Activated T-cell treated with anti-CD3 and anti-CD28 coated beads, Interleukin-2, amount 50 U/mL, for 72 hours (primary cell): ENCODE results near the gene GATAD2B. TPM values are rescaled to one million over a fixed set of nuclear protein-coding genes. Genes with fewer than 3 reads are reported as not detected.

Experiments
- ATAC-seq, 2 donors: fragments of 150-1000 bp; cut with Tn5 transposase; replicated peaks in 1 of 2; 2 replicates each; pipeline ENCODE4 v1.10.0; 2021; ENCODE audit warnings: moderate library complexity in 2 of 2, mild to moderate bottlenecking in 1 of 2
- DNase-seq, 2 donors: peaks; one replicate each; pipeline ENCODE4 v3.0.0; 2021 to 2022; ENCODE audit warnings: mixed read lengths in 1 of 2
- H3K27ac Mint-ChIP-seq: one replicate; pipeline ENCODE4 v1.8.0; 2022; ENCODE audit warnings: mild to moderate bottlenecking, moderate library complexity, mixed read lengths
- H3K27me3 Mint-ChIP-seq: one replicate; pipeline ENCODE4 v1.8.0; 2022; ENCODE audit warnings: low read depth, mixed read lengths
- H3K36me3 Mint-ChIP-seq, 2 donors: one replicate each; pipeline ENCODE4 v1.8.0; 2022; ENCODE audit warnings: mixed read lengths in 2 of 2, mild to moderate bottlenecking in 1 of 2; ENCODE audit not compliant: insufficient read depth in 2 of 2
- H3K4me1 Mint-ChIP-seq: one replicate; pipeline ENCODE4 v1.8.0; 2022; ENCODE audit warnings: low read depth, mixed read lengths
- H3K4me3 Mint-ChIP-seq, 2 donors: one replicate each; pipeline ENCODE4 v1.8.0; 2022; ENCODE audit warnings: mild to moderate bottlenecking in 2 of 2, mixed read lengths in 2 of 2, moderate library complexity in 2 of 2
- H3K9me3 Mint-ChIP-seq, 2 donors: one replicate each; pipeline ENCODE4 v1.8.0; 2022; ENCODE audit warnings: mixed read lengths in 2 of 2
- total RNA-seq, 2 donors: library from RNA; stranded (reverse); gene quantifications; one replicate each; pipeline ENCODE4 v1.2.3, GENCODE V29; 2022

Gene GATAD2B
- total RNA-seq, 2 donors from 2014 or later = 87.4 to 106 TPM

DNA sequence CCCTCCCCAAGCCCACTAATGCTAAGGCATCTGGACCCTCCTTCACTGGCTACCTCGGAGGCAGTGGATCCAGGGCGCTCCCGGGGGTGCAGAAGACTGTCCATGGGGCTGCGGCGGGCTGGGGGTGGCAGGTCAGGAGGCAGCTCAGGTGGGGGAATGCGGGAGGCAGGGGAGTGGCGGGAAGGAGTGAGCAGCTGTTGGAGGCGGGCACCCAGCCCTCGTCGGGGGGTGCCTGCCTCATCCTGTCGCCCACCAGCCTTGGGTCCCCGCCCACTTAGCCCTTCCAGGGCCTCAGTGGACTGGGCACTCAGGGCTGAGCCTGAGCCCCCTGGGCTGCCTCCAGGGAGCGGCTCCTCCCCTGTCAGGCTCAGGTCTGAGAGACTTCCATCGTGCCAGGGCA, 10.7 kb upstream of the GATAD2B start:
- H3K27ac Mint-ChIP-seq = no peak overlapping the region
- peaks cover 10% of the 10 kb centered on the region for H3K4me1 Mint-ChIP-seq
- H3K27me3 Mint-ChIP-seq = no peaks in the 10 kb centered on the region
- peaks cover 2 to 27% of the 10 kb centered on the region in 2 donors for H3K36me3 Mint-ChIP-seq
- no peaks in the 10 kb centered on the region for H3K9me3 Mint-ChIP-seq
- no peak for ATAC-seq
- no peak for DNase-seq
- no peak overlapping the region for H3K4me3 Mint-ChIP-seq

DNA sequence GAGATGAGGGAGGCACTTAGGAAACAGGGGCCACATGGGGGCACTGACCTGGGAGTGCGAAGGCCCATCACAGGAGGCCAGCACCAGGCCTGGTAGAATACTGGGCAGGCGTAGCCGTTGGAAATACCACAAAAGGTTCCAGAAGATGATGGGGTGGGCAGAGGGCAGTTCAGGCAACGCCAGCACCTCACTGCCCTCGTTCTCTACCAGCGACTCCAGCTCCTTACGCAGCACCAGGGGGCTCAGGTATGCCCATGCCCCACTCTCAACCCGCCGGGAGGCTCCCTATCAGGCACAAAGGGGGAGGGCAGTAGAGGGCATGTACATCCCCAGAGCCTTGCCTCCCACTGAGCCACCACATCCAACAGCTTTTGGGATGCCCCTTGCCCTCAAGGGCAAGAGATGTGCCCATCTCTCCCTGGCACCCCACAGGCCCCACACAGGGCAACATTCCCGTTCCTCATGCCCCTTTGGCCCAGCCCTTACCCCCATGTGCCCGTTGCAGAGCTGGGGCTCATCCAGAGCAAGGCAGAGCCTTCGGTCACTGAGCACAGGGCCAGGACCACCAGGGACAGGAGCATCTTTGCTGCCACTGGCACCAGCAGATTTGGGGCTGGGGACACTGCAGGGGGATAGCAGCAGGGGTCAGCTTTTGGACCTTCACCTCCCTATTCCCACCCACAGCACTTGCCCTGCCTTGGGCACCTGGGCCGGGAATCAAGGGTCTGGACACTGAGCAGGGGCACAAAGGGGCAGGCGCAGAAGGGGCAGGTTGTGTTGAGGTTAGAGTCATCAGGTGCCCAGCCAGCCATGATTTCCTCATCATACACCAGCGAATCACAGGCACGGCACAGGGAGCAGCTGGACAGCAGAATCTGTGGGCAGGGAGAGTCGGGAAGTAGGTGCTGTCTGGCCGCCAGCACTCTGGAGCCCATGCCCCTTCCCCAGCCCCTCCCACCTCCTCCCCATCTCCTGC, 9.7 kb upstream of the GATAD2B start:
- no peaks in the 10 kb centered on the region for H3K27me3 Mint-ChIP-seq
- no peak for ATAC-seq
- peaks cover 17% of the 10 kb centered on the region for H3K4me1 Mint-ChIP-seq
- DNase-seq = no peak
- H3K9me3 Mint-ChIP-seq = no peaks in the 10 kb centered on the region
- no peak overlapping the region for H3K27ac Mint-ChIP-seq
- H3K36me3 Mint-ChIP-seq = peaks cover 2 to 26% of the 10 kb centered on the region in 2 donors
- no peak overlapping the region for H3K4me3 Mint-ChIP-seq

DNA sequence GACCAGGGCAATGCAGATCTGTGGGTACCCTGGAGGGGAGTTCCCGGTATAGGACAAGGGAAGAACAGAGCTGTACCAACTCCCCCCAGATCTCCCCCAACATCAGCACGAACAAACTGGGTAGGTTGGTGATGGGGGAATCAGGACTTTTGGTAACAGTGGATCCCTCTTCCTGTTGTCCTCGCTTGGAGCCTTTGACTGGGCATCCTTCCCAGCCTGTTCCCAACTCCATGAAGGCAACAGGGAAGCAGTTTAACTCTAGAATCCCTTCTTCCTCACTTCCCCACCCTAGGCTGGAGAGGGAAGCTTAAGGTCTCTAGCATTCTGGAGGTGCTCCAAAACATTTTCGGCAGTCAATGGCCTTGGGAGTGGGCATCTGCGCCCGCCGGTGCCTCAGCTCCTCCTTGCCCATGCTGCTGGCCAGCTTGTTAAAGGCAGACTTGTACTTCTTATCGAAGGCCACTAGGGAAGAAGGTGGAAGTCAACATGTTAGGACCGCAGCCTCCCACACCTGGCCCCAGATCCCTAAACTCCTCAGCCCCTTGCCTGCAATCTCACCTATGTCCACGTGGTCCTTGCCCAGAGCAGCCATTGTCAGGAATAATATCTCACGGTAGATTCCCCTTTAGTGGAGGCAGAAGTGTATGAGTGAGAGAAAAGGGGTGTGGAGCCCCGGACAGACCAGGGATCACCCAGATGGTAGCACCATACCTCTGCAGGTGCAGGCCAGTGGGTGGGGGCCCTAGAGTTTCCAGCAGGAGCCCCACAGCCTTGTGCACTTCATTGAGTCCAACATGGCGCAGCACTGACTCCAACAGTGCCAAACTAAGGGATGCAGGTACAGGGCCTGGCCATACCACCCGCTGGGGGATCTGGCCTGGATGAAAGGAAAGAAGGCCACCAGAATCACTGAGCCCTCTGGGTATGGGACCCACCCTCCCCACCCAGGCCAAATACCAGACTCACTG, 7.5 kb upstream of the GATAD2B start:
- DNase-seq = no peak
- peak in 1 of 2 donors; percentile 8 for ATAC-seq
- peaks cover 17% of the 10 kb centered on the region for H3K4me1 Mint-ChIP-seq
- H3K27me3 Mint-ChIP-seq = no peaks in the 10 kb centered on the region
- no peak overlapping the region for H3K27ac Mint-ChIP-seq
- H3K9me3 Mint-ChIP-seq = no peaks in the 10 kb centered on the region
- H3K36me3 Mint-ChIP-seq = peaks cover 2 to 12% of the 10 kb centered on the region in 2 donors
- no peak overlapping the region for H3K4me3 Mint-ChIP-seq

DNA sequence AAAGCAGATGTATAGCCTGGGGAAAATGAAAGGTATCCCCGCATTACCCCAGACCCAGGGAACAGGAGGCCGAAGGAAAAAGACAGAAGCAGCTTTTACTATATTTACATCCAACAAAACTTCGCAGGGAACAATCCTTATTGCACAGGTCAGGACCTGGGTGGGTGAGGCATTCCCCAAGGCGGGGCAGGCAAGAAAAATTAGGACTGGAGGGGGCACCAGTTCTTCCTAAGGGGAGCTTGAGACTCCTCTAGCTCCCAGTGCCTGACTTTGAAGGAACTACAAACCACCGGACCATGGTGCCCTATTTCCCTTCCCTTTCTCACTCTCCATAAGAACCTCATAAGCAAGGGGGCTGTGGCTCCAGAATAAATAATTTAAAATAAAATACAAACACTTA, 6.7 kb upstream of the GATAD2B start:
- peaks cover under 1 to 8% of the 10 kb centered on the region in 2 donors for H3K36me3 Mint-ChIP-seq
- H3K4me1 Mint-ChIP-seq = peaks cover 20% of the 10 kb centered on the region
- H3K4me3 Mint-ChIP-seq = no peak overlapping the region
- H3K27ac Mint-ChIP-seq = no peak overlapping the region
- H3K9me3 Mint-ChIP-seq = no peaks in the 10 kb centered on the region
- DNase-seq (no peak), ATAC-seq (no peak)
- no peaks in the 10 kb centered on the region for H3K27me3 Mint-ChIP-seq

DNA sequence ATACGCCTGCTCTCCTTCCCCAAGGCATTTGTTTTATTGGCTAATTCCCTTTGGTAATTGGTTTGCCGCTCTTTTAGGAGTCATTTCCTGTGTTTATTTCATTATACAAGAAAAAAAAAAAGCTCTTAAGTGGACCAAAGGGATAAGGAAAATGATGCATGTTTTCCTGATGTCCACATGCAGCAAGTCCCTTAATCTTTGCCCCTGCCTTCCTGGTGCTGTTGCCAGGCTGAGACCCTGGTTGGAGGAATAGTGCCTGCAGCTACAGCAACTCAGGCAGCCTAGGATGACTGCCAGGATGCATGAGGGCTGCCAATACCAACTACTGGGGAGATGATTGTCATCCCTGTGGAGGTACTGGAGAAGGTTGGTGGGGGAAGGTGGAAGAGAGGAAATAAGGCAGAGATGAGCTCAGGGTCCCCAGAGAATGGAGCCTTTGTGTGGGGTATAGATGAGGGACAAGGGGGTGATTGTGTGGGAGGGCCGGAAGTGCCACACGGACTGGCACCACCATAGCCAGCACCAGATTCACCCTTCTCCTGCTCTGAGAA, 6.1 kb upstream of the GATAD2B start:
- DNase-seq (no peak), ATAC-seq (peak in 1 of 2 donors; percentile 8)
- Mint-ChIP-seq H3K27ac (no peak overlapping the region), H3K27me3 (no peaks in the 10 kb centered on the region), H3K4me1 (peaks cover 25% of the 10 kb centered on the region), H3K9me3 (no peaks in the 10 kb centered on the region), H3K36me3 (peaks cover 0 to 7% of the 10 kb centered on the region in 2 donors), H3K4me3 (no peak overlapping the region)

DNA sequence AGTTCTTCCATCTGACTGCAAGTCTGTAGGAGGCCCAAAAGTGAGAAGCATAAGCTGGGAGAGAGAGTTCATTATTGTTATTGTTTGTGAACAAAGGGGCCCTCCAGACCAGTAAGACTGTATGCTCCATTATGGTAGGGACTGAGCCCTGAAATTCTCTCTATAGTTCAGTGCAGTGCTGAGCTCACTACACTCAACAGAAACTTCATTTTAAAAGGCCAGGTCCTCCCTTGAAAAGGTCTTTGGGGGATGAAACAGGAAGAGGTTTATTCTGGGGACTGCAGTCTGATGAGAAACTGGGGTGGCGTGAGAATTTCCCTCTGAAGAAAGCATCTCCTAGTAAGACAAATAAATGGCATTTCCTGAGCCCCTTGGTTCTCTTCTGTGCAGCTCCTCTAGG, 5.5 kb upstream of the GATAD2B start:
- ATAC-seq = no peak
- H3K9me3 Mint-ChIP-seq = no peaks in the 10 kb centered on the region
- H3K4me3 Mint-ChIP-seq = no peak overlapping the region

DNA sequence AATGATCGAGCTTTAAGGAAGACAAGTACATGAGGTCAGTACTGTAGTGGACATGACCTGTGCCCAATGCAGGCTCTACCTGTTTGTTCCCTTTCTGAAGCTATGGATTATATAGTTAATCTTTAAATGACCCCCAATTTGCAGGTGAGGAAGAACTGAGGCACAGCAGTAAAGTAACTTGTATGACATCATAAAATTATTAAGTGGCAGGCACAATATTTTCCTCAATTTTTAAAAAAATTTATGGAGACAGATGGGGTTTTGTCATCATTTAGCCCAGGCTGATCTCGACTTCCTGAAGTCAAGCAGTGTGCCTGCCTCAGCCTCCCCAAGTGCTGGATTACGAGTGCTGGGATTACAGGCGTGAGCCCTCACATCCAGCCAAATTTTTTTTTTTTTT, 3.6 kb upstream of the GATAD2B start:
- Mint-ChIP-seq H3K27me3 (no peaks in the 10 kb centered on the region), H3K36me3 (peaks cover 0 to 9% of the 10 kb centered on the region in 2 donors), H3K9me3 (no peaks in the 10 kb centered on the region), H3K27ac (no peak overlapping the region), H3K4me3 (no peak overlapping the region), H3K4me1 (peaks cover 29% of the 10 kb centered on the region)
- DNase-seq = no peak
- ATAC-seq = no peak

More for the DNA sequence above, 5.5 kb upstream of the GATAD2B start:
- Mint-ChIP-seq H3K27me3 (no peaks in the 10 kb centered on the region), H3K36me3 (peaks cover 0 to 7% of the 10 kb centered on the region in 2 donors), H3K27ac (peak overlapping the region; percentile 43), H3K4me1 (peaks cover 26% of the 10 kb centered on the region)
- DNase-seq = no peak

DNA sequence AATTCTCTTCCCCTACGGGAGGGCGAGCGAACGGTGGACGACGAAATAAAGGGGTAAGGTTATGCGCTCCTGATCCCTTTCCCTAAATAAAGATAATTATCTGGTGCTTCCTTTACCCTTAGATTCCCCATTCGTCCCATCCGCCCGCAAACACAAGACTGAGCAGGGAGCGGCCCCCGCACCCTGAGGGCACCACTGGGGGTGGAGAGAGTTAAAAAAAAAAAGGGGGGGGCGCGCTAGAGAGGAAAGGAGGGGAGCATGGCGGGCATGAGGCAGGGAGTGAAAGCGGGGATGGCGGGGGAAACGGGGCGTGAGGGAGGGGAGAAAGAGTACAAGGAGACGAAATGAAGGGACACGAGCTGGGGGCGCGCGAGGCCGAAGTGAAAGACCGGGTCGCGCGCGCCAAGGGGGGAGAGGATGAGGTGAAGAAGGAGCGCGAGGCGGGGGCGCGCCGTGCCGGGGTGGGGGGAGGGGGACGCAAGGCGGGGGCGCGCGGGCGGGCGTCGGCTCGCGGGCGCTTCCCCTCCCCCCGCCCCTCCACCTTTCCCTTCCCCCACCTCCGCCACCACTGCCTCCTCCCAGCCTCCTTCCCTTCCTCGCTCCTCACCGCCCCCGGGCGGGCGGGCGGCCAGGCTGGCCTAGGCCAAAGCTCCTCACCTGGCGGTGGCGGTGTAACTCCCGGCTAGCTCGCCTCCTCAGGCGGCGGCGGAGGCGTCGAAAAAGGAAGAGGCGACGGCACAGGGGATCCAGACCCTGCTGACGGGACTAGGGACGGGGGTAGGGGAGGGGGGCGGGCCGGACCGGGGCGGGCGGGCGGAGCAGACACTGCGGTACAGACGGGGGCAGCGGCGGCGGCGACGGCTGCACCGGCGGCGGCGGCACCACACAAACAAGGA, 448 bp downstream of the GATAD2B start:
- Mint-ChIP-seq H3K9me3 (no peaks in the 10 kb centered on the region), H3K27ac (peak overlapping the region; percentile 96), H3K27me3 (no peaks in the 10 kb centered on the region), H3K36me3 (peaks cover 3 to 9% of the 10 kb centered on the region in 2 donors), H3K4me3 (peak overlapping the region; percentile 91 to 98), H3K4me1 (peaks cover 54% of the 10 kb centered on the region)
- DNase-seq = no peak
- ATAC-seq = peak; percentile 2 to 6

DNA sequence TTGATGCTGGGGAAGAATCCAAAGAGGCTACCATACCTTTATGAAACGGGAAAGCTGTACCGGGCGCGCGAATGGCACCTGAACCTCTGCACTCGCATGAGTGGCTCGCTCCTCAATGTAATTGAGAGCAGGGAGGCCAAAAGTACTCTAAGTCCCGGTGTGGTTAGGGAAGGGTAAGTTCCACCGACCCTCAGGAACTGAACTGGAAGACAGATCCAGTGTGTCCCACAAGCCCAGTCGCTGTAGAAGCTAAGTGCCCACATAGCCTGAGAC, 1.0 kb downstream of the GATAD2B start:
- Mint-ChIP-seq H3K27ac (peak overlapping the region; percentile 91), H3K36me3 (peaks cover 3 to 9% of the 10 kb centered on the region in 2 donors), H3K27me3 (no peaks in the 10 kb centered on the region)

DNA sequence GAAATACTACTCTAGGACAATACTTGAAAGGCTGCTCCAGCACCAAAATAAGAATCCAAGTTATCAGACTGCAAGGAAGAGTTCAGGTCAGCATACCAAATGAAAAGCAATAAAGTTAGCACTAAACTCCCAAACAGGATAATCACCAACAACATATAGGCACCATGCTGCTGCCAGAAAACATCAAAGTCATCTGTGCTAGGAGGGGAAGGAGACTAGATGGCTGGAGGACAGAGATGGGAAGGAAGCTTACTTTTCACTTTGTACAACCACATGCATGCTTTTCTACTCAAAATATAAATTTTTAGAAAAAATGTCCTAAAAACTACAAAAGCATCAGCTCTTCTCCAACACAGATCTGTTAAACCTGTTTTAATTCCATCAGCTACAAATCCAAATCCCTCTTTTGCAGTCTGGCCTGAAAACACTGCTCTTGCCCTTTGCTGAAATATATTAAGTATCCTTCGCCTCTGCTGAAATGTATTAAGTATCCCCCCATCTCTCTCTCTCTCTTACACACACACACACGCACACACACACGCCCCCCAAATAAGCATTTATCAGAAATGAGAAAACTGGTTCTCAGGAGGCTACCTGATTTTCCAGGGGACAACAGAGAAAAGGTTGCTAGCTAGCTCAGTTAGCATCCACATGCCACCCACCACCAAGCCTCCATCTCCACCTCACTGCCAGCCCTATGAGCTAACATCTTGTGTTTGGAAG, 1.5 kb downstream of the GATAD2B start:
- Mint-ChIP-seq H3K27ac (peak overlapping the region; percentile 91), H3K27me3 (no peaks in the 10 kb centered on the region), H3K36me3 (peaks cover 4 to 10% of the 10 kb centered on the region in 2 donors), H3K4me3 (peak overlapping the region; percentile 91 to 98), H3K9me3 (no peaks in the 10 kb centered on the region), H3K4me1 (peaks cover 63% of the 10 kb centered on the region)
- no peak for DNase-seq
- no peak for ATAC-seq

More for the DNA sequence above, 1.0 kb downstream of the GATAD2B start:
- DNase-seq (peak; percentile 13 to 33), ATAC-seq (no peak)
- Mint-ChIP-seq H3K4me1 (peaks cover 59% of the 10 kb centered on the region), H3K9me3 (no peaks in the 10 kb centered on the region), H3K4me3 (peak overlapping the region; percentile 91 to 98)

DNA sequence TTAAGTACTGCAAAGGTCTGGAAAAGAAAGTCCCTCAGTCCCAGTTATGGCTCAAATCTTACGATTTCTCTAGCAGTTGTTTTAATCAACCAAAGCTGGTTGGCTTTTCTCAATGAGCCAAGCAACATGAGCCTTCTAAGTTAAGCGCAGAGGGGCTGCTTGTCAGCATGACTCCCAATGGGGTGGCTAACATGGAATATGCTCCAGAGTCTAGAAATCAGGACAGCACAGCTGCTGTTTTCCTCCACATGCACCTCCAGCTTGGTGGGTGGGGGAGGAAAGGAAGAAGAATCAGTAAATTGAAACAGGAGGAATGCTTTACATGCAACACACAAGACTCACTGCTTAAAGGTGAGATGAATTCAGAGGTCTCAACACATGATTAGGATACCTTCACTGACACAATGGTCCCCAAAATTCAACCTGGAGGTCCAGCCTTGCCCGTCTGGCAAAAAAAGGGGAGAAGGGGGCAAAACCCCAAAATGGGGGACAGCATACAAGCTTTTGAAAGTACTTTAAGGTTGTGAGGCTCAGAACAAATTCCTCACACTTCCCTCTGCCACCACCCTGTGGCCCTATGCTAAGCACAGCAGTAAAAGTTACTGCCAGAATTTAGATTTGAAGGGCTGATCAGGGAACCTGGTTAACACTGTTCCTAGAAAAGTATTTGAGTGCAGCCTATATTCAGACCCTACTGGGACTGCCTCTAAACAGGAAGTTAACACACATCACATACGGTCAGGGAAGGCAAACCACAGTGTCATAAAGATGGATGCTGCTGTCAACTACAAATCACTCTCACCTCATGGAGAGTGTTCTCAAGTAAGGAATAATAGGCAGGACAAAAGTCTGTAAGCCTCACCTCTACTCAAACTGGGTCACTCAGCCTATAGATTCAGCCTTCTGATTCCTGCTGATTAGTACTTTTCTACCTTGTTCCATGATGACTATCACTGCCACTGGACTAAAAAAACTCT, 2.6 kb downstream of the GATAD2B start:
- Mint-ChIP-seq H3K4me3 (peak overlapping the region; percentile 91 to 98), H3K4me1 (peaks cover 73% of the 10 kb centered on the region), H3K27me3 (no peaks in the 10 kb centered on the region), H3K9me3 (no peaks in the 10 kb centered on the region), H3K27ac (peak overlapping the region; percentile 86), H3K36me3 (peaks cover 6 to 16% of the 10 kb centered on the region in 2 donors)
- ATAC-seq = no peak
- DNase-seq = peak in 1 of 2 donors; percentile 5
